Measurements from ENCODE around the gene MNX1.

The MNX1 gene

DNA sequence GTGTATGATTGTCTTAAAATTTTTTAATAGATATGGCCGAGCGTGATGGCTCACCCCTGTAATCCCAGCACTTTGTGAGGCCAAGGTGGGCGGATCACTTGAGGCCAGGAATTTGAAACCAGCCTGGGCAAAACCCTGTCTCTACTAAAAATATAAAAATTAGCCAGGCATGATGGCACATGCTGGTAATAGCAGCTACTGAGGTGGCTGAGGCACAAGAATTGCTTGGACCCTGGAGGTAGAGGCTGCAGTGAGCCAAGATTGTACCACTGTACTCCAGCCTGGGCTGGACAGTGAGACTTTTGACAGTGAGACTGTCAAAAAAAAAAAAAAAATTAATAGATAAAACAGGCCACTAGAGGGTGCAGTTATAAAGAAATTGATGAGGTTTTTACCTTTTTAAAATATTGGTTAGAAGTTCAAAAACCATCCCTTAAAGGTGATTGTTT is 40.5 kb downstream of the MNX1 start:
- no peak for DNase-seq (ENCODE audit: low read depth in 2 of 2)

DNA sequence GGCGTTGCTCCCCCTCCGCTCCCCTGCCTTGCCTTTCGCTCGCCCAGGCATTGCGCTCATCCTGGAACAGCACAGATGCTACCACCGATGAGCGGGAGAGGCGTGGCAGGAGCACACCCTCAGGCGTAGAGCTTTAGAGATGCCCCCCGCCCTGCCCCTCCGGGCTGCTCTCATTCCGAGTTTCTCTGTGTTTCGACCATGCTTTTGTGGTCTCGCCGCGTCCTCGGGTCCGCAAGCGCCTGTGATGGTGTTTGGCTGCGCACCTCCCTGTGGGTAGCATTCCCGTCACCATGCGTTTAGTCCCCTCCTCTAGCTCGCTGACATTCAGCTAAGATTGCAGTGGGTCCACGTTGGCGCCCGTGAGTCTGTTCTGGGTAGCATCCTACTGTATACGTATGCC is 42.3 kb downstream of the MNX1 start:
- no peak for DNase-seq (ENCODE audit: low read depth in 2 of 2)

DNA sequence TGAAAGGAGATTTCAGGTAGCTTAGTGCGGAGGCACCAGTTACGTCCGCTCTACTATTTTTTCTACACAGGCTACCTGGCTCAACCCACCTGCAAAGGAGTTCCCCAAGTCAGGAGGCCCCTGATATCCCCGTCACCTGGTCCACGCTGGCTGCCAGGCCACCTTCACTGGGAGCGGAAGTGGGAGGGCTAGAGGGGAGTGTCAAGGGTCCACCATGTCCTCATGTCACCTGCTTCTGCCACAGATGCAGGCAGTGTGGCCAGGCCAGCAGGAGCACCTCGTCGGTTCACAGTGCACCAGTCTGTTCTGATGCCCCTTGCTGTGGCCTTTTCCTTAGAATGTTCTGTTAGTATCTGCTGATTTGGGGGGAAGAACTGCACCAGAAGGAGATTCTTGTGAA is 44.1 kb downstream of the MNX1 start:
- DNase-seq (ENCODE audit: low read depth in 2 of 2) = no peak

- DNase-seq (ENCODE audit: low read depth in 2 of 2) = no peak
These were observed 45.5 kb downstream of the MNX1 start for GRCh38 chr7:156964971-156965370.

DNA sequence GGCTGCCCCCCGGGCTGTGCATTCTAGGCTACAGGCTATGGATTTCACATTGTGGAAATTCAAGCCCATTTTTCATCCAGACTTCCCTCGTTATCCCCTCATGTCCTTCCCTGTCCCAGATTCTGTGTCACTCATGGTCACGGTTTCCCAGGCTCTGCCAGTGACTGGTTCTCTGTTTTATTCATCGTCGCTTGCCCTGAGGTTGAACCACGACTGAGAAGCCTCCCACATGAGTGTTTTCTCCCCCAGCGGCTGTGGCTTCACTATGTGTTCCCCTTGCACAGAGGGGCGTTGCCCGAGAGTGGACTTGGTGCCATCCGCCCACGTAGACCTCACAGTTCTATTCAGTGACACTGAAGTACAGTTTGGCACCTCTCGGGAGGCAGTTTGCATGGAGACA is 47.0 kb downstream of the MNX1 start:
- DNase-seq (ENCODE audit: low read depth in 2 of 2) = no peak

- DNase-seq (ENCODE audit: low read depth in 2 of 2) = no peak
These were observed 47.6 kb downstream of the MNX1 start for GRCh38 chr7:156962897-156963296.

GRCh38 chr7:156962145-156962544 is 48.3 kb downstream of the MNX1 start:
- DNase-seq (ENCODE audit: low read depth in 2 of 2) = no peak

DNA sequence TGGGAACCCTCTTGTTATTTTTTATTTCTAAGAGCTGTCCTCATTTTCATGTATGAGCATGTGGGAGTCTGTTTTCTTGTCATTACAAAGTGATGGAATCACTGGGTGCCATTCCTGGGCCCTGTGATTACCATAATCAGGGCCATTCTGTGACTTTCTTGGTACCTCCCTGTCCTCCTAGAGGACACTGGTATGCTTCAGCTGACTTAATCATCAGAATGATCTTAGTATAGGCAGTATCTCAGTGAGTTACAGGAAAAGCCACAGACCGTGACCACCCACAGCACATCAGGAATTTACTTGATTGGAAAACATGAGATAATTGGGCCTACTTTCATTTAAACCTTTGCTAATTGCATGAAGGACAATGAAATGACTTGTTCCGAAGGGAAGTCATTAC is 53.7 kb downstream of the MNX1 start:
- no peak for DNase-seq (ENCODE audit: low read depth in 2 of 2)

GRCh38 chr7:156954941-156955340 is 55.5 kb downstream of the MNX1 start:
- no peak for DNase-seq (ENCODE audit: low read depth in 2 of 2)

All from stimulated activated CD8-positive, alpha-beta memory T cell treated with anti-CD3 and anti-CD28 coated beads, Interleukin-15, amount 100 ng/mL, for 48 hours (primary cell).